A549 treated with DMSO at 1 μM for 4 hours (cell line): ENCODE measurements around the gene PRKAG3. TPM values are rescaled to one million over a fixed set of nuclear protein-coding genes. Genes with fewer than 3 reads are reported as not detected.

Experiments
- total RNA-seq: library from RNA; stranded (reverse); fragments of 200-300 nt; extraction: Qiagen RNA extraction; gene quantifications from 5 replicates; pipeline ENCODE4 v1.2.3, GENCODE V29; 2022; ENCODE audit warnings: low read depth

PRKAG3 gene
- not detected in 5 replicates for total RNA-seq

GRCh38 chr2:218831378-218831990 lies at the start of gene PRKAG3:
Gene PRKAG3 (minus strand): TSS chr2:218831803.

GRCh38 chr2:218880102-218880858 lies 48.7 kb upstream of the PRKAG3 start, which contains the start of gene WNT10A:
Gene WNT10A (plus strand): TSS chr2:218880852. CDS start chr2:218880996, 144 bp downstream.

GRCh38 chr2:218859556-218859987 lies 28.0 kb upstream of the PRKAG3 start, which contains the start of gene WNT6:
Gene WNT6 (plus strand): TSS chr2:218859805. CDS start chr2:218860038, 233 bp downstream.

GRCh38 chr2:218781691-218782527 lies 49.7 kb downstream of the PRKAG3 start, which contains the start of gene CYP27A1:
Gene CYP27A1 (plus strand): TSS chr2:218782147. CDS start chr2:218782183, 36 bp downstream.

Other genes starting within 250 kb of the PRKAG3 start
- 0.26 to 0.69 TPM (median 0.31 TPM) in 5 replicates for gene PLCD4, start 223.9 kb downstream of the PRKAG3 start, total RNA-seq
- 15.5 to 21.3 TPM (median 19.5 TPM) in 5 replicates for gene ZNF142, start 172.2 kb downstream of the PRKAG3 start, total RNA-seq
- gene BCS1L, start 172.1 kb downstream of the PRKAG3 start, total RNA-seq: 38.3 to 50.3 TPM (median 44.1 TPM) in 5 replicates
- gene RNF25, start 159.8 kb downstream of the PRKAG3 start, total RNA-seq: 39.0 to 58.2 TPM (median 47.7 TPM) in 5 replicates
- 7.7 to 16.1 TPM (median 13.8 TPM) in 5 replicates for gene STK36, start 159.7 kb downstream of the PRKAG3 start, total RNA-seq
- gene TTLL4, start 121.0 kb downstream of the PRKAG3 start, total RNA-seq: 25.3 to 30.7 TPM (median 28.6 TPM) in 5 replicates
- gene CYP27A1, start 49.7 kb downstream of the PRKAG3 start, total RNA-seq: 0.03 to 0.34 TPM (median 0.19 TPM) in 4 of 5 replicates, not detected in the other
- gene WNT6, start 28.0 kb upstream of the PRKAG3 start, total RNA-seq: 0.05 to 0.15 TPM (median 0.10 TPM) in 4 of 5 replicates, not detected in the other
- 0.11 TPM in 1 of 5 replicates, not detected in the others for gene WNT10A, start 49.0 kb upstream of the PRKAG3 start, total RNA-seq
- gene CDK5R2, start 127.9 kb upstream of the PRKAG3 start, total RNA-seq: 1.2 to 2.5 TPM (median 1.9 TPM) in 5 replicates
- gene FEV, start 153.4 kb upstream of the PRKAG3 start, total RNA-seq: not detected in 5 replicates
- gene CRYBA2, start 161.6 kb upstream of the PRKAG3 start, total RNA-seq: 0.18 TPM in 1 of 5 replicates, not detected in the others
- gene CFAP65, start 209.7 kb upstream of the PRKAG3 start, total RNA-seq: 0.09 to 0.19 TPM (median 0.15 TPM) in 5 replicates
- gene IHH, start 229.1 kb upstream of the PRKAG3 start, total RNA-seq: 0.14 to 0.20 TPM (median 0.15 TPM) in 5 replicates